Measurements from ENCODE around the gene PRKCB.
"Not testable (repeated sequence)": the region's sequence is repeated elsewhere in the genome, so short reads cannot be mapped to it uniquely, and the experiment has no call there.

Gene PRKCB

GRCh38 chr16:24214992-24215391 lies 379.2 kb downstream of the PRKCB start:
- DNase-seq (ENCODE audit: low read depth in 1 of 2, low spot score in 1 of 2): no peak

DNA sequence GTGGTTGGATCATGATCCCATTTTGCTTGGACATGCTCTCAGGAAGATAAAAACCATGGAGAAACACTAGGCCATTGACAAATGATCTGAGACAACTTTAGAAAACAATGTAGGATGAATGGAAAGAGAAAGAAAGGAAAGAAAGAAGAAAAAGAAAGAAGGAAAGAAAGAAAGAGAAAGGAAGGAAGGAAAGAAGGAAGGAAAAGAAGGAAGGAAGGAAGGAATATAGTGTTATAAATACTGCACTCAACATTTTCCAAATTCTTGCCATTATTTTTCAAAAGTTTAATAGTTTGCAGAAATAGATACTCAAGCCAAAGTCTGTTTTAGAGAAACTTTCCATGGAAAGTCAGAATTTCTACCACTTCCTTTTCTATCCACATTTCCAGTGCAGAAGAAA lies 381.2 kb downstream of the PRKCB start:
- no peak for DNase-seq (ENCODE audit: low read depth in 1 of 2, low spot score in 1 of 2)

- DNase-seq (ENCODE audit: low read depth in 1 of 2, low spot score in 1 of 2): no peak
Measured at GRCh38 chr16:24217461-24217860, 381.7 kb downstream of the PRKCB start.

DNA sequence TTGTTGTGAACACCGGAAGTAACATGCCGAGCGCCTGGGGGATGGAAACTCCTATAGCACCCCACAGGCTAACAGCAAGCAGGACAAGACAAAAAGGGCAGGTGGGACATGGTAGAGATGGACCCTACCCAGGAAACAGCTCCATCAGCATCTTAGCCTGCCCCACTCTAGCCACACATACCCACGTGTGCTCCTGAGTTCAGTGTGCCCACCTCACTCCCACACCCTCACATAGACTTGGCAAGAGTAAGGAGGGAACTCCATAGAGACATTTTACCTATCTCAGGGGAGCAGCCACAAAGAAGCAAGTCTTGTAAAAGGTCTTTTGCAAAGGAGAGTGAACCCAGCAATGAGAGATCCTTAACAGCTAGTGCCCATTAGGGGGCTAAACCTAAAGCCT lies 382.5 kb downstream of the PRKCB start:
- no peak for DNase-seq (ENCODE audit: low read depth in 1 of 2, low spot score in 1 of 2)

- DNase-seq (ENCODE audit: low read depth in 1 of 2, low spot score in 1 of 2): no peak
Measured at GRCh38 chr16:24221219-24221618, 385.4 kb downstream of the PRKCB start.

DNA sequence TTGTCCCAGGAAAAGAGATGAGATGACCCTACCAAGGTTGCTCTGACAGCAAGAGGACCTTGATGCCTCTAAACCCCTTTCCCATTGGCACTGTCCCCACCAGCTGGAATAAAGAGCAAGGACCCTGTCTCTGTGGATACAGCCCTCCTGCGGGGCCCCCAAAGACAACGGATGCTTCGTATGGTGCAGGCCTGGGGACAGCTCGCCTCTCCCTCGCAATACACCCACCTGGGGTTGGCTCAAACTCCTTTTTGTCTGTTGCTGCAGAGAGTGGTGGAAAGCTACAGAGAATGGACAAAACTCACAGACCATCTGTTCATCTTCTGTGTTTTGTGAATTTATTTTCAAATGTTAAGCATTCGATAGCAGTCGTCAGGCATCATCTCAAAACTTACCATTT lies 392.7 kb downstream of the PRKCB start:
- DNase-seq (ENCODE audit: low read depth in 1 of 2, low spot score in 1 of 2): no peak

DNA sequence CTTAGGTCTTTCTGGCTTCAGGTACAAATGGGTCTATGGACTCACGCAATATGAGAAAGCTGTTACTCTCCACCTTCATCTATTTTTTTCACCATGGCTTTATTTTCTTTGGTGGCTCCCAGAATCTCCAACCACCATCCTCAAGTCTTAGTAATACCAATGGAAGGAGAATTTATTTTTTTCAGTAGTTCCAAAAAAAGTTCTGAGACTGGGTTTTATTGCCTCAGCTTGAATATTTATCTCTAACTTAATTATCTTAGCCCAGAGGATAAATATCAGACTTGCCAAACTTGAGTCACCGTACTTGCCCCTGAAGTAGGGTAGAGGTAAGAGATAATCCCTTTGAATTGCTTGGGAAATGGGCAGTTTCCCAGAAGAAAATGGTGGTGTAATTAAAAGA lies 397.2 kb downstream of the PRKCB start:
- no peak for DNase-seq (ENCODE audit: low read depth in 1 of 2, low spot score in 1 of 2)

- no peak for DNase-seq (ENCODE audit: low read depth in 1 of 2, low spot score in 1 of 2)
Measured at GRCh38 chr16:24234737-24235136, 399.0 kb downstream of the PRKCB start.

- DNase-seq (ENCODE audit: low read depth in 1 of 2, low spot score in 1 of 2): no peak
Measured at GRCh38 chr16:24235806-24236205, 400.0 kb downstream of the PRKCB start.

GRCh38 chr16:24238846-24239245 lies 403.1 kb downstream of the PRKCB start:
- not testable (repeated sequence) for DNase-seq (ENCODE audit: low read depth in 1 of 2, low spot score in 1 of 2)

DNA sequence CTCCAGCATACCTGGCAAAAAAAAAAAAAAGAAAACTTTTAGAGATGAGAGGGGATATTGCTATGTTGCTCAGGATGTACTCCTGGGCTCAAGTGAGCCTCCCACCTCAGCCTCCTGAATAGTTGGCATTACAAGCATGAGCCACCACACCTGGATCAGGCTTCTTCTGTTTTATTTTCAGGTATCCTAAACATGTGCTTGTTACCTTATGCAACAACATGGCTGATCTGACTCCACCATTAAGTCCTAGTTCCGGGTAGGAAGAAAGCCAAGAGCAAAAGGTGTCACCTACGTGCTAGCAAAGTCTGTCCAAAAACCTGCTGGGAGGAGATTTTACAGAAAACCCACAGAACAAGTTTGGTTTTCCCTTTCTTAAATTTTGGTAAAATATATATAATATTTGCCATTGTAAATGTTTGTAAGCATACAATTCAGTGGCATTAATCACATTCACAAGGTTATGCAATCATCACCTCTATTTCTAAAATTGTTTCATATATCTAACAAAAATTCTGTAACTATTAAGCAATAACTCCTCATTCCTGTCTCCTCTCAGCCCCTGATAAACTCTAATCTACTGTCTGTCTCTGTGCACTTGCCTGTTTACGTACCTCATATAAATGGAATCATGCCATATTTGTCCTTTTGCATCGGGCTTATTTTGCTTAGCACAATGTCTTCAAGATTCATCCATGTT lies 411.3 kb downstream of the PRKCB start:
- DNase-seq (ENCODE audit: low read depth in 1 of 2, low spot score in 1 of 2): no peak

GRCh38 chr16:24253192-24253591 lies 417.4 kb downstream of the PRKCB start:
- DNase-seq (ENCODE audit: low read depth in 1 of 2, low spot score in 1 of 2): no peak

- DNase-seq (ENCODE audit: low read depth in 1 of 2, low spot score in 1 of 2): peak in 1 of 2 donors; percentile 21
Measured at GRCh38 chr16:24255456-24256371, 419.9 kb downstream of the PRKCB start, which contains the start of gene CACNG3. Gene CACNG3 (plus strand): TSS chr16:24256335. CDS start chr16:24256755, 420 bp downstream.

- DNase-seq (ENCODE audit: low read depth in 1 of 2, low spot score in 1 of 2): no peak
Measured at GRCh38 chr16:24257958-24258357, 422.2 kb downstream of the PRKCB start.

GRCh38 chr16:24258791-24259190 lies 423.0 kb downstream of the PRKCB start:
- DNase-seq (ENCODE audit: low read depth in 1 of 2, low spot score in 1 of 2): no peak

DNA sequence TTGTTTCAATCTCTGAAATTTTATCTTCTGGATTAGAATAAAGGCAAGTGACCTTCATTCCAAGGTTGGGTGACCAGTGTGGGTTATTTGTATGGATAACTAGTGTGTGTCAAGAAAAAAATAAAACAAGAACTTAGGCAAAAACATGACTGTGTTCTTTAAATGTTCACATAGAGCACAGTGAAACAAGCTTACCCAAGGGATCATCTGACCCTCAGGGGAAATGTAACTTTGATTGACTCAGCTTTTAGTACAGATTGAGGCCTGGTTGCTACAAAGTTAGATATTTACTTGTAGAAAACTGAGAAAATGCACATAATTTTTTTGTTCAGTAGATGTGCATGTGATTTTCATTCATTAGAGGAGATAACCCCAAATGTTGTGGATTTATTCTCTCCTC lies 427.0 kb downstream of the PRKCB start:
- DNase-seq (ENCODE audit: low read depth in 1 of 2, low spot score in 1 of 2): no peak
